GM18861 (cell line): ENCODE data around the gene TUBB4A.

Source experiments
- ATAC-seq: cut with Tn5 transposase; IDR thresholded peaks from one replicate; pipeline ENCODE4 v1.9.1; 2021; ENCODE audit not compliant: unreplicated experiment

TUBB4A gene

GRCh38 chr19:6446452-6446851 lies 55.7 kb downstream of the TUBB4A start:
- no peak for ATAC-seq
